ENCODE data around the gene BARX2. TPM values are rescaled to one million over a fixed set of nuclear protein-coding genes. Genes with fewer than 3 reads are reported as not detected.

The BARX2 gene
- polyA plus RNA-seq, 4 donors = 6.1 to 19.5 (median 15.5) TPM

- WGBS, 3 donors = 48 to 62% (median 51%) methylated on average over 3 of the region's 3 CpGs
- H3K27me3 ChIP-seq (ENCODE audit: control insufficient read depth in 3 of 3, insufficient read depth in 3 of 3, low read length in 3 of 3) = peaks cover 0 to 3% (median 0%) of the 10 kb centered on the region in 3 donors
- no peak overlapping the region for H3K27ac ChIP-seq (ENCODE audit: low read depth in 1 of 3, low read length in 2 of 3)
- H3K4me1 ChIP-seq (ENCODE audit: control insufficient read depth in 3 of 3, insufficient read depth in 2 of 3, low read depth in 1 of 3, low read length in 2 of 3) = peaks cover 0 to 3% (median 0%) of the 10 kb centered on the region in 3 donors
- peaks cover 0 to 4% of the 10 kb centered on the region in 2 donors for H3K9me3 ChIP-seq (ENCODE audit: control insufficient read depth in 2 of 2, insufficient read depth in 1 of 2, low read depth in 1 of 2, low read length in 1 of 2)
- no peak for FAIRE-seq
- DNase-seq = no peak
- no peaks in the 10 kb centered on the region for H3K36me3 ChIP-seq (ENCODE audit: control insufficient read depth in 3 of 3, insufficient read depth in 2 of 3, low read depth in 1 of 3, low read length in 3 of 3)
- no peak overlapping the region for H3K4me3 ChIP-seq (ENCODE audit: low read depth in 1 of 3, low read length in 3 of 3)
Observed at GRCh38 chr11:129394709-129395108, 19.1 kb downstream of the BARX2 start.

- 60 to 81% (median 71%) methylated on average over 9 of the region's 9 CpGs for WGBS, 3 donors
Observed at GRCh38 chr11:129395432-129395831, 19.8 kb downstream of the BARX2 start.

DNA sequence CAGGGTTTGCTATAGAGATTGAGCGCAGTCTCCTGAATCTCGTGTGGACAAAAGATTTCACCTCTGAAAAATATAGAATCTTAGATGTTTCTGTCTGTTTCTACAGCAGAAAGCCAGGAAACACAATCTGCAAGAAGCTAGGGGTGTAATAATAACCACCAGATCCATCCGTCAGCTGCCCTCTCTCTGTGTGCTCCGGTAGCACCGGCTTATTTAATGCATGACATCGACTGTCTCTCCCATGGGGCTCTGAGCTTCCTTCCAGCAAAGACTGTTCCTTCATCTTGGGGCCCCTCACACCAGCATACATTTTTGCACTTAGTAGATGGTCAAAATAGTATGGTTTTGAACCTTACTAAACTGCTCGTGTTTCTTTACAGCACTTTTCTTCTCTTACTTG is 20.2 kb downstream of the BARX2 start:
- no peak for FAIRE-seq
- DNase-seq = no peak
- H3K27me3 ChIP-seq (ENCODE audit: control insufficient read depth in 3 of 3, insufficient read depth in 3 of 3, low read length in 3 of 3) = peaks cover 0 to under 1% (median 0%) of the 10 kb centered on the region in 3 donors
- WGBS, 3 donors = 81 to 92% (median 88%) methylated on average over 7 of the region's 7 CpGs
- H3K4me1 ChIP-seq (ENCODE audit: control insufficient read depth in 3 of 3, insufficient read depth in 2 of 3, low read depth in 1 of 3, low read length in 2 of 3) = peaks cover 0 to 3% (median 0%) of the 10 kb centered on the region in 3 donors
- H3K36me3 ChIP-seq (ENCODE audit: control insufficient read depth in 3 of 3, insufficient read depth in 2 of 3, low read depth in 1 of 3, low read length in 3 of 3) = no peaks in the 10 kb centered on the region
- no peak overlapping the region for H3K27ac ChIP-seq (ENCODE audit: low read depth in 1 of 3, low read length in 2 of 3)
- H3K4me3 ChIP-seq (ENCODE audit: low read depth in 1 of 3, low read length in 3 of 3) = no peak overlapping the region
- H3K9me3 ChIP-seq (ENCODE audit: control insufficient read depth in 2 of 2, insufficient read depth in 1 of 2, low read depth in 1 of 2, low read length in 1 of 2) = peaks cover 0 to 4% of the 10 kb centered on the region in 2 donors

More at GRCh38 chr11:129395432-129395831, 19.8 kb downstream of the BARX2 start:
- H3K27me3 ChIP-seq (ENCODE audit: control insufficient read depth in 3 of 3, insufficient read depth in 3 of 3, low read length in 3 of 3) = peaks cover 0 to 3% (median 0%) of the 10 kb centered on the region in 3 donors
- no peak overlapping the region for H3K4me3 ChIP-seq (ENCODE audit: low read depth in 1 of 3, low read length in 3 of 3)
- no peak for DNase-seq
- H3K36me3 ChIP-seq (ENCODE audit: control insufficient read depth in 3 of 3, insufficient read depth in 2 of 3, low read depth in 1 of 3, low read length in 3 of 3) = no peaks in the 10 kb centered on the region
- H3K4me1 ChIP-seq (ENCODE audit: control insufficient read depth in 3 of 3, insufficient read depth in 2 of 3, low read depth in 1 of 3, low read length in 2 of 3) = peaks cover 0 to 3% (median 0%) of the 10 kb centered on the region in 3 donors
- no peak for FAIRE-seq
- H3K27ac ChIP-seq (ENCODE audit: low read depth in 1 of 3, low read length in 2 of 3) = no peak overlapping the region
- peaks cover 0 to 4% of the 10 kb centered on the region in 2 donors for H3K9me3 ChIP-seq (ENCODE audit: control insufficient read depth in 2 of 2, insufficient read depth in 1 of 2, low read depth in 1 of 2, low read length in 1 of 2)

DNA sequence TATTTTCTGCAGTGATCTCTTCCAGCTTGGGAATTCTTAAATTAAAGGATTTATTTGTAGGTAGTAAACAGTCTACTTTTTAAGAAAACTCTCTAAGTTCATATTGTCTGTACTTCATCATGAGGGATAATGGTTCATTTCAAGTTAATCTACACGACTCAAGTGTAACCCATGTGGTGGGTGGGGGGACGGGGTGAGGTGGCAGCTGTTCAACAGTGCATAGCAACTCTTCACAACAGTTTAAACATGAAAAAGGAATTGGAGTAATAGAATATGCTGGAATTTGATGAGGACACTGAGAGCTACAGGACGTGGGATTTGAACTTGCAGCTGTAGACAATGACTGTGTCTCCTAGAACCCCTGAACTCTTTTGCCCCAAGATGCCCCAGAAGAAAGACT is 20.8 kb downstream of the BARX2 start:
- Histone ChIP-seq H3K4me1 (ENCODE audit: control insufficient read depth in 3 of 3, insufficient read depth in 2 of 3, low read depth in 1 of 3, low read length in 2 of 3) (peaks cover 0 to 3% (median 0%) of the 10 kb centered on the region in 3 donors), H3K4me3 (ENCODE audit: low read depth in 1 of 3, low read length in 3 of 3) (no peak overlapping the region), H3K27me3 (ENCODE audit: control insufficient read depth in 3 of 3, insufficient read depth in 3 of 3, low read length in 3 of 3) (no peaks in the 10 kb centered on the region), H3K9me3 (ENCODE audit: control insufficient read depth in 2 of 2, insufficient read depth in 1 of 2, low read depth in 1 of 2, low read length in 1 of 2) (peaks cover 0 to 4% of the 10 kb centered on the region in 2 donors), H3K27ac (ENCODE audit: low read depth in 1 of 3, low read length in 2 of 3) (no peak overlapping the region), H3K36me3 (ENCODE audit: control insufficient read depth in 3 of 3, insufficient read depth in 2 of 3, low read depth in 1 of 3, low read length in 3 of 3) (no peaks in the 10 kb centered on the region)
- WGBS, 3 donors = 62 to 75% (median 69%) methylated on average over 3 of the region's 3 CpGs
- DNase-seq (no peak), FAIRE-seq (no peak)

GRCh38 chr11:129402206-129403171 is 26.8 kb downstream of the BARX2 start:
- WGBS, 3 donors = 84 to 87% (median 87%) methylated on average over 3 of the region's 3 CpGs
- FAIRE-seq = no peak
- no peaks in the 10 kb centered on the region for H3K4me1 ChIP-seq (ENCODE audit: control insufficient read depth in 3 of 3, insufficient read depth in 2 of 3, low read depth in 1 of 3, low read length in 2 of 3)
- no peak overlapping the region for H3K4me3 ChIP-seq (ENCODE audit: low read depth in 1 of 3, low read length in 3 of 3)
- DNase-seq = no peak
- peaks cover 0 to 4% of the 10 kb centered on the region in 2 donors for H3K9me3 ChIP-seq (ENCODE audit: control insufficient read depth in 2 of 2, insufficient read depth in 1 of 2, low read depth in 1 of 2, low read length in 1 of 2)
- H3K36me3 ChIP-seq (ENCODE audit: control insufficient read depth in 3 of 3, insufficient read depth in 2 of 3, low read depth in 1 of 3, low read length in 3 of 3) = no peaks in the 10 kb centered on the region
- H3K27me3 ChIP-seq (ENCODE audit: control insufficient read depth in 3 of 3, insufficient read depth in 3 of 3, low read length in 3 of 3) = no peaks in the 10 kb centered on the region
- H3K27ac ChIP-seq (ENCODE audit: low read depth in 1 of 3, low read length in 2 of 3) = no peak overlapping the region

DNA sequence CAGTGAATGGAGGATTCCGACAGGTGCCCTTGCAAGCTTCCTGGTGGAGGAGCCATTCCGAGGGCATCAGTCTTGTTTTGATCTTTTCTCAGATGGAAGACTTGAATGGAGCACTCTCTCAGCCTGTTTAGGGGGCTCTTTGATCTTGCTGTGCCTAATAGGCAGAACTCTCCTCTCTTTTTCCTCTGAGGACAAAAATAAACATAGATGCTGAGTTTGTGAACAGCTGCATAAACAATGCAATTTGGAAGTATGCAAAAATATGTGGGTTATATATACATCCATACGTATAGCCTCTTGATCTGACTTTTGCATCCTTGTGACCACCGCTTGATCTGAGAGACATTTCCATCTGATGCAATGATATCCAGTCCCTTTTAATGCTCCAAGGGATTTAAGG is 29.1 kb downstream of the BARX2 start:
- H3K4me3 ChIP-seq (ENCODE audit: low read depth in 1 of 3, low read length in 3 of 3) = no peak overlapping the region
- no peak for DNase-seq
- 76 to 93% (median 89%) methylated on average over 4 of the region's 4 CpGs for WGBS, 3 donors

DNA sequence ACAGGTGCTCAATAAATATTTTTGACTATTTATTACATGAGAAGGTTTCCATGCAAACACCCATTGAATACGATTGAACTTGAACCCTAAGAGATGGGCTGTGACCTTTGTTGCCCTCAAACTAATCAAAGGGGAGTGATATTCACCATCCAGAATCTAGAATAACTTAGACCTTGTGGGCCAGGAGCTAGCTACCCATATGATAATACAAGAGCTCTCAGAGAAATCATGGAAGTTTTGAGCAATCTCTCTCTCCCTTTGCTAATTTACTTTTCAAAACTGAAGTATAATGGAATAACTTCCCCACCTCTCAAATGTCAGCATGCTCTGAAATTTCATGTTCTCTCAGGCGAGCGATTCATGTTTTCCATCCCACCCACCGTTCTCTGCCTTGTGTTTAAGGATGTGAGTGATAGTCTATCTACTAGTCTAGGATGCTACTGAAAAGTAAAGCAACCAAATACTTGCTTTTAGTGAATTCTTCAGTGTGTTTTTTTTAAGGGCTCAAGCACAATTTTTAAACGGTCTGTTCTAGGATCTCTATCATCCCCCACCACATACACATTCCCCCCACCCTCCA is 33.3 kb downstream of the BARX2 start:
- WGBS, 3 donors = 79 to 90% (median 81%) methylated on average over 5 of the region's 5 CpGs
- Histone ChIP-seq H3K4me3 (ENCODE audit: low read depth in 1 of 3, low read length in 3 of 3) (no peak overlapping the region), H3K36me3 (ENCODE audit: control insufficient read depth in 3 of 3, insufficient read depth in 2 of 3, low read depth in 1 of 3, low read length in 3 of 3) (no peaks in the 10 kb centered on the region), H3K27me3 (ENCODE audit: control insufficient read depth in 3 of 3, insufficient read depth in 3 of 3, low read length in 3 of 3) (no peaks in the 10 kb centered on the region), H3K4me1 (ENCODE audit: control insufficient read depth in 3 of 3, insufficient read depth in 2 of 3, low read depth in 1 of 3, low read length in 2 of 3) (peaks cover 2 to 6% (median 3%) of the 10 kb centered on the region in 3 donors), H3K9me3 (ENCODE audit: control insufficient read depth in 2 of 2, insufficient read depth in 1 of 2, low read depth in 1 of 2, low read length in 1 of 2) (no peaks in the 10 kb centered on the region), H3K27ac (ENCODE audit: low read depth in 1 of 3, low read length in 2 of 3) (no peak overlapping the region)
- no peak for DNase-seq
- FAIRE-seq = no peak

More for the DNA sequence above, 29.1 kb downstream of the BARX2 start:
- no peaks in the 10 kb centered on the region for H3K9me3 ChIP-seq (ENCODE audit: control insufficient read depth in 2 of 2, insufficient read depth in 1 of 2, low read depth in 1 of 2, low read length in 1 of 2)
- no peak for FAIRE-seq
- H3K27ac ChIP-seq (ENCODE audit: low read depth in 1 of 3, low read length in 2 of 3) = no peak overlapping the region
- no peaks in the 10 kb centered on the region for H3K36me3 ChIP-seq (ENCODE audit: control insufficient read depth in 3 of 3, insufficient read depth in 2 of 3, low read depth in 1 of 3, low read length in 3 of 3)
- no peaks in the 10 kb centered on the region for H3K27me3 ChIP-seq (ENCODE audit: control insufficient read depth in 3 of 3, insufficient read depth in 3 of 3, low read length in 3 of 3)
- no peaks in the 10 kb centered on the region for H3K4me1 ChIP-seq (ENCODE audit: control insufficient read depth in 3 of 3, insufficient read depth in 2 of 3, low read depth in 1 of 3, low read length in 2 of 3)

- DNase-seq (no peak), FAIRE-seq (no peak)
- 46 to 71% (median 65%) methylated on average over 3 of the region's 3 CpGs for WGBS, 3 donors
- Histone ChIP-seq H3K4me1 (ENCODE audit: control insufficient read depth in 3 of 3, insufficient read depth in 2 of 3, low read depth in 1 of 3, low read length in 2 of 3) (peaks cover 6 to 18% (median 7%) of the 10 kb centered on the region in 3 donors), H3K9me3 (ENCODE audit: control insufficient read depth in 2 of 2, insufficient read depth in 1 of 2, low read depth in 1 of 2, low read length in 1 of 2) (no peaks in the 10 kb centered on the region), H3K27me3 (ENCODE audit: control insufficient read depth in 3 of 3, insufficient read depth in 3 of 3, low read length in 3 of 3) (no peaks in the 10 kb centered on the region), H3K4me3 (ENCODE audit: low read depth in 1 of 3, low read length in 3 of 3) (no peak overlapping the region), H3K27ac (ENCODE audit: low read depth in 1 of 3, low read length in 2 of 3) (no peak overlapping the region), H3K36me3 (ENCODE audit: control insufficient read depth in 3 of 3, insufficient read depth in 2 of 3, low read depth in 1 of 3, low read length in 3 of 3) (no peaks in the 10 kb centered on the region)
Observed at GRCh38 chr11:129410395-129410960, 34.8 kb downstream of the BARX2 start.

All from small intestine (tissue), 7 donors.